Activated CD4-positive, alpha-beta T cell treated with anti-CD3 and anti-CD28 coated beads, Interleukin-2, amount 10 ng/mL, durations not matched to agents 7 days and 5 days (primary cell): ENCODE measurements around the gene CRYBG1. TPM values are rescaled to one million over a fixed set of nuclear protein-coding genes. Genes with fewer than 3 reads are reported as not detected.

Experiments
- CTCF ChIA-PET: fragments of 350-600 bp; sonication (Branson Sonifier 250); formaldehyde crosslinking; loops from one replicate; lab custom pipeline; 2021; ENCODE audit warnings: antibody characterized with exemption; lab: Charles Lee
- POLR2A ChIA-PET: fragments of 350-600 bp; sonication (Branson Sonifier 250); formaldehyde crosslinking; loops from one replicate; lab custom pipeline; 2021; ENCODE audit warnings: antibody characterized with exemption; lab: Charles Lee
- DNase-seq: peaks from one replicate; pipeline ENCODE4 v3.0.0-alpha.2; 2020
- H3K27ac Mint-ChIP-seq: one replicate; pipeline ENCODE4 v1.8.0; 2021; ENCODE audit warnings: mild to moderate bottlenecking, moderate library complexity, mixed read lengths
- H3K27me3 Mint-ChIP-seq: one replicate; pipeline ENCODE4 v1.8.0; 2021; ENCODE audit warnings: mixed read lengths
- H3K36me3 Mint-ChIP-seq: one replicate; pipeline ENCODE4 v1.8.0; 2021; ENCODE audit warnings: low read depth, mixed read lengths
- H3K4me1 Mint-ChIP-seq: one replicate; pipeline ENCODE4 v1.8.0; 2021; ENCODE audit warnings: mixed read lengths
- H3K4me3 Mint-ChIP-seq: one replicate; pipeline ENCODE4 v1.8.0; 2021; ENCODE audit warnings: mild to moderate bottlenecking, moderate library complexity, mixed read lengths
- H3K9me3 Mint-ChIP-seq: one replicate; pipeline ENCODE4 v1.8.0; 2021; ENCODE audit warnings: mixed read lengths
- total RNA-seq, 2 experiments: library from RNA; stranded (reverse); gene quantifications; one replicate each; pipeline ENCODE4 v1.2.3, GENCODE V29; 2021

The CRYBG1 gene
- total RNA-seq, 2 experiments from 2014 or later, result 41.1 to 46.8 TPM

- no peaks in the 10 kb centered on the region for H3K36me3 Mint-ChIP-seq
- no peak overlapping the region for H3K4me3 Mint-ChIP-seq
- POLR2A ChIA-PET, result no interaction called here
- H3K27ac Mint-ChIP-seq, result no peak overlapping the region
- no peaks in the 10 kb centered on the region for H3K4me1 Mint-ChIP-seq
- DNase-seq, result no peak
- no peaks in the 10 kb centered on the region for H3K9me3 Mint-ChIP-seq
- H3K27me3 Mint-ChIP-seq, result peaks cover 19% of the 10 kb centered on the region
- CTCF ChIA-PET, result interaction anchor here (0.6 kb wide), 1 partner anchor 167 kb away, joined by 3 read pairs; no protein-coding TSS in a partner anchor
These were observed 55.4 kb downstream of the CRYBG1 start for GRCh38 chr6:106415921-106416320.

DNA sequence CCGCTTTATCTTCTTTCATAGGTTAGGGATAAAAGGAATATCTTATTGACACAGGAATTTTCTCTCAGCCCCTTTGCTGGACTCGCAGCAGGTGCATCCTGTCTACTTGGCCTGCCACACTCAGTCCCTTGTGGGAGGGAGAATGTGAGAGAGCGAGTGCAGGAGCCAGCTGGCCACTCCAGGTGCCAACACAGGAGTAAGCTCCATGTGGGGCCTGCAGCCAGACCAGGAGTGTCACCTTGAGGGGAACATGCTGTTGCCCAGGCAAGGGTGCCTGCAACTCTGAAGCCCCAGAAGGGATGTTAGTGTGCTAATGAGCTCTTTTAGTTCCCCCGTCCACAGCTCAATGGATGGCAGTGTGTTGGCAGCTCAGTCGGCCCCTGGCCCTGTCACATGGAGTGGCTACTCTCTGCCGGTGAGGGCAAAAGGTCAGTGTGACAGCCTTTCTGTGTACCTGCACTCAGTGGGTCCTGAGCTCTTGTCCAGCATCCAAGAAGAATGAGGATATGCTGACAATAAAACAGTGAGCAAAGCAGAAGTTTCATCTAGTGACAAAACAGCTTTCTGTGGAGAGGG is 57.1 kb downstream of the CRYBG1 start:
- H3K4me3 Mint-ChIP-seq, result no peak overlapping the region
- H3K27ac Mint-ChIP-seq, result no peak overlapping the region
- H3K4me1 Mint-ChIP-seq, result no peaks in the 10 kb centered on the region
- H3K36me3 Mint-ChIP-seq, result no peaks in the 10 kb centered on the region
- CTCF ChIA-PET, result no interaction called here
- peaks cover 19% of the 10 kb centered on the region for H3K27me3 Mint-ChIP-seq
- no peak for DNase-seq
- H3K9me3 Mint-ChIP-seq, result no peaks in the 10 kb centered on the region
- POLR2A ChIA-PET, result no interaction called here

DNA sequence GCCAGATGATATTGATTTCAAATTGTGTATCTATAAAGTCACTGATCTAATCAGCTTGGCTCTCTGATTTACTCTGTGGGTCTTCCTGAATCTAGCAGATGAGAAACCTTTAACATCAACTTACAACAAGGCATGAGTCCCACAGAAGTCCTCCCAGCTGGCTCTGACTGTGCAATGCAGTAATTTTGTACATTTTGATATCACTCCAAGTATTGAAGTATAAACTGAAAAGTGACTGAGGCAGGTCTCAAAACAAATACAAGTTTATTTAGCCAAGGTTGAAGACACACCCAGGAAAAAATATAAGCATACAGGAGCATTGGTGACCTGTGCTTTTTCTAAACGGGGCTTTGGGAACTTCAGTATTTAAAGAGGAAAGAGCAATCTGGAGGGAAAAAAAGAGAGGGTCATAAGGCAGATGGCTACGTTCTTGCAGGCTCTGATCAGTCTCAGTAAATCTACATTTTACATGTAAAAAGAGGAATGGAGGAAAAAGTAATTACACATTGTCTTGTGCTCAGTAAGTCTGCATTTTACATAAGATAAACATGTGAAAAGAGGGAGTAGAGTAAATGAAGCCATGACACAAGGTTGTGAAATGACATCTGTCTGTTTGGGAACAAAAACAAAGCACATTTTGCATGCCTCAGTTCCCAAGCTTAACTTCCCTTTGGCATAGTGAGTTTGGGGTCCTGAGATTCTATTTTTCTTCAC is 59.5 kb downstream of the CRYBG1 start:
- Mint-ChIP-seq H3K9me3 (no peaks in the 10 kb centered on the region), H3K36me3 (no peaks in the 10 kb centered on the region), H3K4me3 (no peak overlapping the region), H3K27me3 (peaks cover 12% of the 10 kb centered on the region), H3K4me1 (no peaks in the 10 kb centered on the region), H3K27ac (no peak overlapping the region)
- POLR2A ChIA-PET, result no interaction called here
- DNase-seq, result no peak
- CTCF ChIA-PET, result no interaction called here

GRCh38 chr6:106421496-106421895 is 61.0 kb downstream of the CRYBG1 start:
- POLR2A ChIA-PET, result interaction anchor here (0.7 kb wide), 1 partner anchor 197 kb away, joined by 4 read pairs; no protein-coding TSS in a partner anchor
- Mint-ChIP-seq H3K36me3 (no peaks in the 10 kb centered on the region), H3K27ac (no peak overlapping the region), H3K27me3 (peaks cover 9% of the 10 kb centered on the region), H3K4me3 (no peak overlapping the region), H3K9me3 (no peaks in the 10 kb centered on the region), H3K4me1 (no peaks in the 10 kb centered on the region)
- no peak for DNase-seq
- CTCF ChIA-PET, result interaction anchor here (0.6 to 0.7 kb wide), 2 partner anchors 17 to 530 kb away, joined by 3 to 4 read pairs; no protein-coding TSS in a partner anchor

- DNase-seq, result no peak
- Mint-ChIP-seq H3K4me1 (no peaks in the 10 kb centered on the region), H3K27me3 (peaks cover 9% of the 10 kb centered on the region), H3K4me3 (no peak overlapping the region), H3K36me3 (no peaks in the 10 kb centered on the region), H3K27ac (no peak overlapping the region), H3K9me3 (no peaks in the 10 kb centered on the region)
- ChIA-PET POLR2A (no interaction called here), CTCF (no interaction called here)
These were observed 62.0 kb downstream of the CRYBG1 start for GRCh38 chr6:106422534-106422933.

DNA sequence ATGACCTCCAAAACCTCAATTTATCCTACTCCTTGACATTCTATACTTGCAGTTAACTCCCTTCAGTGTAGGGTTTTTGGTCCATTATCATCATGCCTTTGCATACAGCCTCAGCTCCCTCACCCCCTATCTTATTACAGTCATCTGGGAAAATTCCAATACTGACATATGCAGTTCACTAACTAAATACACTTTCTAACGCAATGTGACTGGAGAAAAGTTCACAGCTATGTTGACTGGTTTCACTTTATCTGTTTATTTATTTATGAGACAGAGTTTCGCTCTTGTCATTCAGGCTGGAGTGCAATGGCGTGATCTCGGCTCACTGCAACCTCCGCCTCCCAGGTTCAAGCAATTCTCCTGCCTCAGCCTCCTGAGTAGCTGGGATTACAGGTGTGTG is 64.9 kb downstream of the CRYBG1 start:
- no peak for DNase-seq
- Mint-ChIP-seq H3K36me3 (no peaks in the 10 kb centered on the region), H3K4me1 (no peaks in the 10 kb centered on the region), H3K4me3 (no peak overlapping the region), H3K27me3 (no peaks in the 10 kb centered on the region), H3K9me3 (no peaks in the 10 kb centered on the region), H3K27ac (no peak overlapping the region)
- ChIA-PET POLR2A (no interaction called here), CTCF (no interaction called here)

DNA sequence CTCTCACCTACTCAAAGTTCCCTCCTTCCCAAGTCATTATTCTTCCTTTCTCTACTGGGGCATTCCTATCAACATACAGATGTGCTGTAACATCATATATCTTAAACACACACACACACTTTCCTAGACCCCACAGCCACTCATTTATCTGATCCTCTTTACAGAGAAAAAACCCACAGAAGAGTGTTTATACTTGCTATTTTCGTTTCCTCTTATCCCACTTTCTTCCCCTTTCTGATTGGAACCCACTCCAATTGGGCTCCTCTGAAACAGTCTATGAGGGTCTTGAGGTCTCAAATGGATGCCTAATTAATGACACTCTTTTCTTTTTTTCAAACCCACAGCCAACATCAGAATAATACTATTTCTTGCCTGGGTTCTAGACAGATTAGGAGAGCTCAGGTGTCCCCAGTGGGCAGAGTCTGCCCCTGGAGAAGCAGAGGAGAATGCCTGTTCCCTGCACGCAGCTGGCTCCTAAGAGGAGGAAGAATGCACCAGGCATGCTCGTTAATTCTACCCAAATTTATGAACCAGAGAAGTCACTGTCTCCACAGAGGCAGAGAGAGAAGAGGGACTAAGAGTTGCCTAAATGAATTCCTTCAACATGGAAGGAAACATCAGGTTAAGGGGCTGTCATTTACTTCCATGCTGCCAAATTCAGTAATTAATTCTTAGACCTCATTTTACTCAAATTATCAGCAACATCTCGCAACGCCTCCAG is 65.9 kb downstream of the CRYBG1 start:
- CTCF ChIA-PET, result interaction anchor here (0.6 kb wide), 1 partner anchor 82 kb away, joined by 3 read pairs; no protein-coding TSS in a partner anchor
- H3K4me1 Mint-ChIP-seq, result no peaks in the 10 kb centered on the region
- no peak overlapping the region for H3K4me3 Mint-ChIP-seq
- no peak overlapping the region for H3K27ac Mint-ChIP-seq
- no peaks in the 10 kb centered on the region for H3K9me3 Mint-ChIP-seq
- H3K36me3 Mint-ChIP-seq, result no peaks in the 10 kb centered on the region
- DNase-seq, result no peak
- POLR2A ChIA-PET, result no interaction called here
- H3K27me3 Mint-ChIP-seq, result no peaks in the 10 kb centered on the region

DNA sequence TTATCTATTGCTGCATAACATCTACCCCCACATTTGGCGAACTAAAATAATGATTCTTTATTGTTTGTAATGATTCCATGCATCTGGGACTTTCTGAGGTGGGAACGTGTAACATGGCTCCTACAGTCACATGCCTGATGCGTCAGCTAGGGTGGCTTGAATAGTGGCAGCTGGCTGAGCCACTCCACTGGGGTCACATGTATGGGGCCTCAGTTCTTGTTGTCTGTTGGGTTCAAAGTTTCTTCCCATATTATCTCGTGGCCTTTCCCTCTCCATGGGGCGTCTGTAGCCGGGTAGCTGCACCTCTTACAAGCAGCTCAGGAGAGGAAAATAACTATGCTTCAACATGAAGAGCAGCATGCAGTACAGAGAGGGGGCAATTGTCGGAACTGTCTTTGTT is 69.9 kb downstream of the CRYBG1 start:
- H3K4me1 Mint-ChIP-seq, result no peaks in the 10 kb centered on the region
- CTCF ChIA-PET, result interaction anchor here (1.3 kb wide), 1 partner anchor 89 kb away, joined by 4 read pairs; no protein-coding TSS in a partner anchor
- no peaks in the 10 kb centered on the region for H3K9me3 Mint-ChIP-seq
- H3K27ac Mint-ChIP-seq, result no peak overlapping the region
- H3K36me3 Mint-ChIP-seq, result no peaks in the 10 kb centered on the region
- no peaks in the 10 kb centered on the region for H3K27me3 Mint-ChIP-seq
- no peak overlapping the region for H3K4me3 Mint-ChIP-seq
- POLR2A ChIA-PET, result no interaction called here
- no peak for DNase-seq

- no peak overlapping the region for H3K27ac Mint-ChIP-seq
- no peak overlapping the region for H3K4me3 Mint-ChIP-seq
- ChIA-PET POLR2A (no interaction called here), CTCF (no interaction called here)
- no peaks in the 10 kb centered on the region for H3K27me3 Mint-ChIP-seq
- DNase-seq, result no peak
- no peaks in the 10 kb centered on the region for H3K36me3 Mint-ChIP-seq
- no peaks in the 10 kb centered on the region for H3K4me1 Mint-ChIP-seq
- H3K9me3 Mint-ChIP-seq, result no peaks in the 10 kb centered on the region
These were observed 70.9 kb downstream of the CRYBG1 start for GRCh38 chr6:106431405-106431804.

GRCh38 chr6:106431972-106432371 is 71.5 kb downstream of the CRYBG1 start:
- Mint-ChIP-seq H3K4me3 (no peak overlapping the region), H3K9me3 (no peaks in the 10 kb centered on the region), H3K36me3 (no peaks in the 10 kb centered on the region), H3K27me3 (no peaks in the 10 kb centered on the region), H3K4me1 (no peaks in the 10 kb centered on the region), H3K27ac (no peak overlapping the region)
- no peak for DNase-seq
- CTCF ChIA-PET, result no interaction called here
- POLR2A ChIA-PET, result no interaction called here

DNA sequence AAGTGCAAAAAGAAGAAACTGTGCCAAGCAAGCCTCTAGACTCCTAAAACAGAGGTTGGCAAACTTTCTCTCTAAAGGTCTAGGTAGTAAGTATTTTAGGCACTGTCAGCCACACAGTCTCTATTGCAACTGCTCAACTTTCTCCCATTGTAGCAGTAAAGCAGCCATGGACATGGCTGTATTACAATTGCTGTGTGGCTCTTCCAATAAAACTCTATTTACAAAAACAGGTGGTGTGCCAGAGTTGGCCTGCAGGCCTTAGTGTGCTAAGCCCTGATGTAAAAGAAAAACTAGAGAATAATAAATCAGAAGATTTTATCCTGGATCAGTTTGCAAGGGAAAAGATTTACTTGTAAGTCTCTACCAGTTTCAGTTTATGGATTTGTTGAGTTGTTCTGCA is 74.0 kb downstream of the CRYBG1 start:
- POLR2A ChIA-PET, result no interaction called here
- Mint-ChIP-seq H3K27ac (no peak overlapping the region), H3K9me3 (no peaks in the 10 kb centered on the region), H3K4me1 (no peaks in the 10 kb centered on the region), H3K27me3 (peaks cover 13% of the 10 kb centered on the region), H3K4me3 (no peak overlapping the region), H3K36me3 (no peaks in the 10 kb centered on the region)
- no peak for DNase-seq
- CTCF ChIA-PET, result interaction anchor here (1.6 kb wide), 1 partner anchor 79 kb away, joined by 3 read pairs; no protein-coding TSS in a partner anchor

DNA sequence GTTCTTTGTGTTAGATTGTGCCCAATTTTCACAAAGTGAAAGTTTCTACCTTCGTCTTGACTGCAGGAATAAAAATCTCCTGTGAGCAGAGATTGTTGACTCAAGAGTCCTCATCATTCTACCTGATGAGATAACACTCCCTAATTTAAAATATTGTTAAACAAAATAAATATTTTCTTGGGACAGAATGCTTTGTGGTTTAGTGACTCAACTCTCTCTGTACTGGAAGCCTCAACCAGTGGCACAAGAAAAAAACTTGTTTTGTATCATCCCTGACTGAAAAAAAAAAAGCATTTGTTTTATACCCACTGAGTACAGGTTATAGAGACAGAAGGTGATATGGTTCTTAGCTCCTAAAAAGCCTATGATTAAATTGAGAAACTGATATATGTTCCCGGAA is 78.9 kb downstream of the CRYBG1 start:
- no peak for DNase-seq
- Mint-ChIP-seq H3K4me3 (no peak overlapping the region), H3K27me3 (peaks cover 43% of the 10 kb centered on the region), H3K27ac (no peak overlapping the region), H3K4me1 (peaks cover 4% of the 10 kb centered on the region), H3K36me3 (no peaks in the 10 kb centered on the region), H3K9me3 (no peaks in the 10 kb centered on the region)
- CTCF ChIA-PET, result interaction anchor here (0.6 to 1.8 kb wide), 3 partner anchors 44 to 127 kb away, joined by 3 to 5 read pairs (median 4); no protein-coding TSS in a partner anchor
- POLR2A ChIA-PET, result no interaction called here

- no peak for DNase-seq
- no peaks in the 10 kb centered on the region for H3K9me3 Mint-ChIP-seq
- ChIA-PET CTCF (interaction anchor here (0.7 to 3.2 kb wide), 6 partner anchors 80 to 557 kb away, joined by 3 to 13 read pairs (median 4); partner anchors contain the start of gene CRYBG1), POLR2A (no interaction called here)
- peaks cover 7% of the 10 kb centered on the region for H3K4me1 Mint-ChIP-seq
- no peak overlapping the region for H3K27ac Mint-ChIP-seq
- peaks cover 44% of the 10 kb centered on the region for H3K27me3 Mint-ChIP-seq
- no peak overlapping the region for H3K4me3 Mint-ChIP-seq
- no peaks in the 10 kb centered on the region for H3K36me3 Mint-ChIP-seq
These were observed 80.0 kb downstream of the CRYBG1 start for GRCh38 chr6:106440546-106440945.
